HG02610 (cell line): Measurements from ENCODE around the gene ATP6V1A.

Experiments used
- ATAC-seq: cut with Tn5 transposase; IDR thresholded peaks from one replicate; pipeline ENCODE4 v1.9.1; 2021; ENCODE audit warnings: mild to moderate bottlenecking, moderate library complexity; ENCODE audit not compliant: unreplicated experiment

The ATP6V1A gene

GRCh38 chr3:113745756-113746547 lies 883 bp upstream of the ATP6V1A start, which contains the start of gene NAA50:
TSS of gene NAA50 (minus strand) at chr3:113746249. CDS start at chr3:113745949, 300 bp downstream.
- ATAC-seq: peak; percentile 52

DNA sequence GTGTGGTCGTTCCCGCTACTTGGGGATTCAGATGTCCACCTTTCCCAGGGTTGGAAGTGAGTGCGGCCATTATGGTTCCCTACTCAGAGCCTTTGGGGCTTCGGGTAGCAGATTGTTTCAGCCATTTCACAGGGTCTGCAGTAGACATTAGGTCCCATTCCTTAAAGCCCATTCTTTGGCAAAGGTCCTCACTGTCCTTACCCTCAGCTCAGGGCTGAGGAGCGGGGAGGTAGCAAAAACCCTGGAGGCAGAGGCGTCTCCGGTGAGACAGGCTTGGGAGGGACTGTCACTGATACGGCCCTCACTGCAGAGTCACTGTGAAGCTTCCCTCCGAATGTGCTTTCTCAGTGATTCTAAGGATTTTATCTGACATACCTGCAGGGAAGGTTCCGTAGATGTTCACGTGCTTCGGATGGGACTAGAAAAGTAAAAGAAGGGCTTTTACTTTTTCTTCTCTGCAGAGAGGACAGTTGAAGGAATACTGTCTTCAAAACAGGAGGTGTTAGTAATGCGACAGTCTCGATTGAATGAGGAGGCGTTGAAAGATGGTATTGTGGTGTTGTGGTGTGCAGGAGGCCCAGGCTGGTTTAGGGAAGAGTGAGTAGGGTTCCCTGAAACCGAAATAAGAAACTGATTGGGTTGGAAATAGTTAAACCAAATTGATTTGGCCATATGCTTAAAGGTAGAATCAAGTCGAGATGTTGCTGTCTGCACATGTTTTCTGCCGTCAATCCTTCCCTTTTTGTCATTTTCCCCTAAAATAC lies 630 bp downstream of the ATP6V1A start:
- no peak for ATAC-seq

DNA sequence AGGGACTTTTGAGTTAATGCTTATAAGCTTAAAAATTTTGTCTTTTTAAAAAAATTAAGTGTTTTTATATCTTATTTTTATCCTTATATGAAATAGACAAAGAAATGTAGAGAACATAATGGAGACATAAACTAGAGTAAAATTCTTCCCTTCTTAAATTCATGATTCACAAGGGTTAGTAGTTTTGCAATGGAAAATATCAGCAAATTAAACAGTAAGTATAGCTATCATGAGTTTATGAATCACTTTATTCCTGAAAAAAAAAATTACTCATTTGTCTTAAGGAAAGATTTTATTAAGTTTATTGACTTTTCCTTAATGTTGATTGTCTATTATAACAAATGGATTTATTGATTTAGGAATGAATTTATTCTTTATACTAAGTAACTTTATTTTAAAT lies 4.3 kb downstream of the ATP6V1A start:
- ATAC-seq: no peak

DNA sequence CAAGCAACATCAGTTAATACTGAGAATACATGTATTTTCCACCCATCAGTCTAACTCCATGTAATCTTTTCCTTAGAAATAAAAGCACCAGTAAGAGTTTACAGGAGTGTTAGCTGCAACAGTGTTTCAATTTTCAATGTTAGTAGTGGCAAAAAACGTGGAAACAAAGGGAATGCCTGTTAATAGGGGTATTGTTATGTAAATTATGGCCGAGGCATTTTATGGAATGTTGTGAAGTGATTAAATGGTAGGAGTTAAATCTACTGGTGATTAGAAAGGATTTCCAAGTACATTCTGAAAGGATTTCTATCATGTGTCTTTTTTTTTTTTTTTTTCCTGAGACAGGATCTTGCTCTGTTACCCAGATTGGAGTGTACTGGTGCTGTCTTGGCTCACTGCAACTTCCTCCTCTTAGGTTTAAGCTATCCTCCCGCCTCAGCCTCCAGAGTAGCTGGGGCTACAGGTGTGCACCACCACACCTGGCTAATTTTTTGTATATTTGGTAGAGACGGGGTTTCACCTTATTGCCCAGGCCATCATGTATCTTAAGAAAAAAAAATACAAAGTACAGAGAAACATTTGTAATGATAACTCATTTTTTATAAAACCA lies 6.6 kb downstream of the ATP6V1A start:
- ATAC-seq: no peak

GRCh38 chr3:113754494-113755159 lies 7.8 kb downstream of the ATP6V1A start:
- peak; percentile 55 for ATAC-seq

DNA sequence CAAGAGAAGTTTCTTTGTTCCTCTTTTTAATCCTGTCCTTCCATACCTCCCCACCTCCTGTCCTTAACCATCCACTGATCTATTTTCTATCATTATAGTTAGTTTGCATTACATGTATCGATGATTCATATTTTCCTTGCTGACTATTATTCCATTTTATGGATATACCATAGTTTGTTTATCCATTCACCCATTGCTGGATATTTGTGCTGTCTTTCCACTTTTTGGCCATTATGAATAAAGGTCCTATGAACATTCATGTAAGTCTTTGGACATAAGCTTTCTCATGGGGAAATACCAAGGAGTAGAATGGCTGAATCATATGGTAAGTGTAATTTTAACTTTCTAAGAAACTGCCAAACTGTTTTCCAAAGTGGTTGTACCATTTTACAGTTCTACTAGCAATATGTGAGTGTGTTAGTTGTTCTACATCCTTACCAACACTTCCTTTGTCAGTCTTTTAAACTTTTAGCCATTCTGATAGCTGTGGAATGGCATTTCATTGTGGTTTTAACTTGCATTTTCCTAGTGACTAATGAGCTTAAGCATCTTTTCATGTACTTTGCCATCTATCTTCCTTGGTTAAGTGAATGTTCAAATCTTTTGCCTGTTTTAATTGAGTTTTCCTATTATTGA lies 11.7 kb downstream of the ATP6V1A start:
- ATAC-seq: no peak

DNA sequence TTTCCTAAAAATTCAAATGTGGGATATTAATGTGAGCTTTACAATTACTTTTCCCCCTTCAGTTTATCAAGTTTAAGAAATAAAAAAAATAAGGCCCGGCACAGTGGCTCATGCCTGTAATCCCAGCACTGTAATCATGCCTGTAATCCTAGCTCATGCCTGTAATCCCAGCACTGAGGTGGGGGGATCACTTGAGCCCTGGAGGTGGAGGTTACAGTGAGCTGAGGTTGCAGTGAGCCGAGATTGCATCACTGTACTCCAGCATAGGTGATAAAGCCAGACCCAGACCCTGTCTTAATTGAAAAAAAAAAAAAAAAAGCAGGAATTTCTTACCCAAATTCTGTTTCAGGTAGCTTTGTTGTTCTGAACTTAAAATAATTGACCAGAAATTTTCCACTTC lies 17.9 kb downstream of the ATP6V1A start:
- ATAC-seq: no peak

DNA sequence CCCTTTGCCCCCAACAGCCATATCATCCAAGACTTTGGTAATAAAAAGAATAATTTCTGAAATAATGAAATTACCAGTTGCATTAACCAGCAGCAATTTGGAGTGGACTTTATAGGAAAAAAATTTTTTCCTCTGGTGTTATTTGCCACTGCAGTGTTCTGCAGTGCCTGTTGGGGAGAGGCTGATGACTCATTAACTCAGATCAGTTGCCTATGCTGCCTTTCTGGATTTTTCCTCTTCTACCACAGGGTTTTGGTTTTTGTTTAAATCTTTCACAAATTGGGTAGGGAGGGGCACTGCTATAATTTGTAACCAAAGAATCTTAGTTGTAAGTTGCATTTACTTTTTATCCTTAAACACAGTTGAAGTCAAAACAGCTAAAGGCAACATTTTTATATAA lies 22.7 kb downstream of the ATP6V1A start:
- peak; percentile 66 for ATAC-seq

GRCh38 chr3:113771993-113772392 lies 25.2 kb downstream of the ATP6V1A start:
- no peak for ATAC-seq

- ATAC-seq: no peak
Observed at GRCh38 chr3:113773381-113773780, 26.5 kb downstream of the ATP6V1A start.

DNA sequence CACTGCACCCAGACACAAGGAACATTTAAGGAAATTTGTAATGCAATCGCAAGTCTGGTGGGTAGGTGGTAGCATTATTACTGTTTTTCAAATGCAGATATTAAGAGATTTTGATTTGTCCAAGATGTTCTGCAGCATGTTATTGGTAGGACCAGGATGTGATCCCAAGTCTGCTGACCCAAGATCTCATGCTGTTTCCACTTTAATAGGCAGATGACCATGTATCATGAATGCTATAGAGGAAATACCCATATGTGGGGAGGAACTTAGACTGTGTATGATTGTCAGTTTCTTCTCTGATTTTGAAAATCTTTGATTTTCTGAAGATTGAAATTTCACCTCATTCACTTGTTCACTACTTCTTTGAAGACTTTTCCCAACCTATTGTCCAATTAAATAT lies 28.7 kb downstream of the ATP6V1A start:
- ATAC-seq: no peak

DNA sequence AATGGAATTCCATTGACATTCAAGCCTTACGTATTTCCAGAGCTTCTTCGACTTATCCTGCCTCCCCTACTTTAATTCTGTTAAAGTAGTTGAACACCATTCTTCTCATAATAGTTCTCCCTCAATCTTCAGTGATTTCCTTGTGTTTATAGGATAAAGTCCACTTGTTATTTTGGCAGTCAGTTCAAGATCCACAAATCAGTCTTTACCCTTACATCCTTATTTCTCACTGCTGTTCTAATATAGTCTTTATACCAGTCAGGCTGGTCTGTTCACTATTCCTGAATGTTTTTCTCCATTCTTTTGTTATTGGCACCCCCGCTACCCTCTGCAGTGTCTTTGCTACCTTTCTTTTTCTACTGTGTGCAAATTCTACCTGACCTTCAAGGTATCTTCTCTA lies 29.7 kb downstream of the ATP6V1A start:
- ATAC-seq: no peak

- peak; percentile 64 for ATAC-seq
Observed at GRCh38 chr3:113783463-113783862, 36.6 kb downstream of the ATP6V1A start.

- no peak for ATAC-seq
Observed at GRCh38 chr3:113783980-113784379, 37.1 kb downstream of the ATP6V1A start.

DNA sequence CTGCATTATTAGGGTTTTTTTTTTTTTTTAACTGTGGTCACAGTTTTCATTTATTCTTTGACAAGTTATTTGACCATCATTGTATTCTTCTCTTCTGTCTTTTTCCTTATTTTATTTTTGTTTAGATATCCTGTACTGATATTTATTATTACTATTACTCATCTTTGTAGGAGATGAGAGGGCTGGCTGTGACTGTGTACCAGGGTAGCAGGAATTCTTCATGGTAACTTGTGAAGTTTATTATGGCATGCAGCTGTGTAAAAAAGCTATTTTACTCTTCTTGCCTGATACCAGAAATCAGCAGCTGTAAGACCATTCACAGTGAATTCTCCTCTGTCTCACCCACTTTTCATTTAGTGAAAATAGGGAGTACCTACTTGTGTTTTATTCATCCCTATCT lies 44.5 kb downstream of the ATP6V1A start:
- no peak for ATAC-seq

DNA sequence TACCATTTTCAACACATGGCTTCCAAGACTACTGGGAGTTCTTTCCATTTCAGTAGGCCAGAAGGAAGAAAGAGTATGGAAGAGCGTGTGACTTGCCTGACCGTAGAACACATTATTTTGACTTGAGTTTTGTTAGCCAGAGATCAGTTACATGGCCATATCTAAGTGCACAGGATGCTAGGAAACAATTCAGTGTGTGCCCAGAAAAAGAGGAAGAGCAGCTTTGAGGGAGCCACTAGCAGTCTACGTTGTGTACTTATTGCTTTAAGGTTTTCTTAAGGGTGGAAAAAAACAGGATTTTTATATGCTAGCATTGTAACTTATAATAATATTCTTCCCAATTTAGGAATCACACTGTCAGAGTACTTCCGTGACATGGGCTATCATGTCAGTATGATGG lies 47.7 kb downstream of the ATP6V1A start:
- ATAC-seq: no peak

DNA sequence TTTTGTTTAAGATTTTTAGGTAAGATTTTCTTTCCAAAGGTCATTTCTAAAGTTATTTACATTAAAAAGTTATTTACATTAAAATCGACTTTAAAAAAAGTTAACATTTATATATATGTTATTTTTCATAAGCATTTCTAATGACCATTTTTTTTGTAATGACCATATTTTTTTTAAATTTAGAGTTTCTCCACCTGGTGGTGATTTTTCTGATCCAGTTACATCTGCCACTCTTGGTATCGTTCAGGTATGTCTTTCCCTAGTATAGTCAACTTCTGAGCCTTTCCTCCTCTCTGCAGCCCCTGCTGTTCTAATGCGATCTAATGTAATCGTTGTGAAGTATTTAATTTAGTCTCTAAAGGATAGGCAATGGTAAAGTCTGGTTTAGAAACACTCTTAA lies 48.9 kb downstream of the ATP6V1A start:
- ATAC-seq: no peak

GRCh38 chr3:113802795-113803455 lies 56.1 kb downstream of the ATP6V1A start:
- peak; percentile 49 for ATAC-seq

DNA sequence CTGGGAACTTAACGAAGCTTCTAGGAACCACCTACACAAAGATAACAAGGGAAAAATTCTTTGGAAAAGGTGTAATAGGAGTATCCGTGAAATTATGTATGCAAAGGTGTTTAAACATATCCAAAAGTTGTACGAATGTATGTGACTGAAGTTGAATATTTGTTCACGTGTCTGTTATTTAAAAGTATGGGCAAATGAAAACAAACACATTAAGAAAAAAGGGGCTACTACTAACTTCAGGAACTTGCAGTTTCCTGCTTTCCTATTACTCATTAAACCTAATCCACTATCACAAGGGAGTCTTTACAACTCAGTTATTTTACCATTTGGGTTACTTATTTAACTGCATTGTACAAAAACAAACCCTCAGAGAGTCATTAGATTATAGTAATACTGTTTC lies 57.8 kb downstream of the ATP6V1A start:
- ATAC-seq: no peak

DNA sequence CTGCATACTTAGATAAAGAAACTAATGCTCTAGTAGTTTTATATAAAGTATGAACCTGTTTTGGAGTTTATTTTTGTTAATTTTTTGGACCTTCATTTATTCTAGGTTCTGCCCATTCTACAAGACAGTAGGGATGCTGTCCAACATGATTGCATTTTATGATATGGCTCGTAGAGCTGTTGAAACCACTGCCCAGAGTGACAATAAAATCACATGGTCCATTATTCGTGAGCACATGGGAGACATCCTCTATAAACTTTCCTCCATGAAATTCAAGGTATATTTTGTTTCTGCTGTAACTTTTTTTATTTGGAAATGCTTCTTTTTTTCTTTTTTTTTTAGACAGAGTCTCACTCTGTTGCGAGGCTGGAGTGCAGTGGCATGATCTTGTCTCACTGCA lies 58.4 kb downstream of the ATP6V1A start:
- ATAC-seq: no peak
